H1 (cell line): ENCODE results near the gene SBF2. TPM values are rescaled to one million over a fixed set of nuclear protein-coding genes. Genes with fewer than 3 reads are reported as not detected.

ENCODE experiments used
- CTCF ChIA-PET: fragments of 300-600 bp; sonication (Branson Sonifier 250); formaldehyde crosslinking; loops from one replicate; lab custom pipeline; 2021; ENCODE audit not compliant: partially characterized antibody; lab: Charles Lee
- POLR2A ChIA-PET: fragments of 300-600 bp; sonication (Branson Sonifier 250); formaldehyde crosslinking; loops from one replicate; lab custom pipeline; 2021; ENCODE audit warnings: inconsistent platforms; ENCODE audit not compliant: partially characterized antibody; lab: Charles Lee
- DNase-seq, 2 experiments: peaks; one replicate each; pipeline versions ENCODE4 v3.0.0 to v3.0.0-alpha.2; 2010 to 2022; ENCODE audit warnings: low spot score in 2 of 2, low read depth in 1 of 2, mixed read lengths in 1 of 2
- FAIRE-seq: peaks from 2 replicates; lab custom pipeline; 2011; peaks lifted over from hg19 to GRCh38; lab: Jason Lieb, UNC
- H2AFZ ChIP-seq: 2 replicates; pipeline ENCODE4 v1.8.1; 2012; ENCODE audit warnings: low read length, inconsistent platforms
- H2AK5ac ChIP-seq: 2 replicates; pipeline ENCODE4 v1.6.1; 2013; ENCODE audit warnings: low read depth, low read length
- H2BK120ac ChIP-seq: replicated peaks from 2 replicates; pipeline ENCODE3; 2013; ENCODE audit warnings: low read depth, low read length, inconsistent platforms
- H2BK12ac ChIP-seq: 2 replicates; pipeline ENCODE4 v1.6.1; 2013; ENCODE audit warnings: low read depth, low read length
- H2BK15ac ChIP-seq: 2 replicates; pipeline ENCODE4 v1.6.1; 2013; ENCODE audit warnings: low read length
- H2BK20ac ChIP-seq: 2 replicates; pipeline ENCODE4 v1.6.1; 2013; ENCODE audit warnings: low read length
- H2BK5ac ChIP-seq: 2 replicates; pipeline ENCODE4 v1.6.1; 2013; ENCODE audit warnings: low read depth, low read length
- H3K14ac ChIP-seq: 2 replicates; pipeline ENCODE4 v1.6.1; 2013; ENCODE audit warnings: inconsistent platforms; ENCODE audit not compliant: insufficient read length
- H3K18ac ChIP-seq: 2 replicates; pipeline ENCODE4 v1.6.1; 2013; ENCODE audit warnings: low read length; ENCODE audit errors: extremely low read depth
- H3K23ac ChIP-seq: 2 replicates; pipeline ENCODE4 v1.6.1; 2013; ENCODE audit warnings: inconsistent platforms; ENCODE audit not compliant: insufficient read length
- H3K23me2 ChIP-seq: 2 replicates; pipeline ENCODE4 v1.6.1; 2013; ENCODE audit warnings: low read depth, low read length
- H3K27ac ChIP-seq: 2 replicates; pipeline ENCODE4 v1.6.1; 2011; ENCODE audit warnings: low read depth, low read length, inconsistent platforms
- H3K27me3 ChIP-seq, 4 experiments: replicated peaks in 1 of 4; 1 replicate in 1 of 4; 2 replicates in 3 of 4; pipeline versions ENCODE4 v1.6.1 to v1.8.1; 2011 to 2013; ENCODE audit warnings: low read length in 3 of 4, mild to moderate bottlenecking in 3 of 4, inconsistent platforms in 2 of 4, mixed read lengths in 2 of 4, moderate library complexity in 1 of 4; ENCODE audit not compliant: control insufficient read depth in 3 of 4, insufficient read depth in 3 of 4; ENCODE audit errors: extremely low read depth in 1 of 4
- H3K36me3 ChIP-seq, 4 experiments: 2 replicates each; pipeline versions ENCODE4 v1.6.1 to v1.8.1; 2011 to 2013; ENCODE audit warnings: mild to moderate bottlenecking in 4 of 4, low read length in 3 of 4, moderate library complexity in 2 of 4, control low read depth in 1 of 4, inconsistent platforms in 1 of 4; ENCODE audit not compliant: insufficient read depth in 4 of 4, control insufficient read depth in 2 of 4
- H3K4ac ChIP-seq: replicated peaks from 2 replicates; pipeline ENCODE3; 2013; ENCODE audit warnings: low read length, low read depth, mixed read lengths, inconsistent platforms; ENCODE audit not compliant: insufficient read length
- H3K4me1 ChIP-seq, 4 experiments: replicated peaks in 1 of 4; 1 replicate in 1 of 4; 2 replicates in 3 of 4; pipeline versions ENCODE4 v1.6.1 to v1.8.1; 2011 to 2013; ENCODE audit warnings: low read length in 3 of 4, inconsistent platforms in 2 of 4, mixed read lengths in 1 of 4; ENCODE audit not compliant: insufficient read depth in 4 of 4, control insufficient read depth in 3 of 4
- H3K4me2 ChIP-seq, 2 experiments: 2 replicates each; pipeline versions ENCODE4 v1.6.1 to v1.8.1; 2011 to 2013; ENCODE audit warnings: low read depth in 2 of 2, low read length in 2 of 2, control low read depth in 1 of 2, inconsistent platforms in 1 of 2, mild to moderate bottlenecking in 1 of 2; ENCODE audit not compliant: insufficient read depth in 1 of 2
- H3K4me3 ChIP-seq, 4 experiments: fragments of 200-600, 300-600 bp in 1 of 4; sonication (generic), shearing (Covaris generic), sonication (Bioruptor Twin) in 1 of 4; 2 replicates each; pipeline versions ENCODE4 v1.5.1 to v1.8.1; 2011 to 2016; ENCODE audit warnings: low read length in 4 of 4, low read depth in 3 of 4, control low read depth in 2 of 4, inconsistent platforms in 2 of 4, mild to moderate bottlenecking in 2 of 4, mixed read lengths in 1 of 4, moderate library complexity in 1 of 4; ENCODE audit not compliant: insufficient read depth in 2 of 4; ENCODE audit errors: extremely low read depth in 1 of 4
- H3K56ac ChIP-seq: replicated peaks from 2 replicates; pipeline ENCODE3; 2013; ENCODE audit warnings: low read depth, mild to moderate bottlenecking, mixed read lengths, low read length, inconsistent platforms; ENCODE audit not compliant: insufficient read length
- H3K79me1 ChIP-seq: 2 replicates; pipeline ENCODE4 v1.6.1; 2013; ENCODE audit warnings: low read depth, low read length, control low read depth
- H3K79me2 ChIP-seq, 2 experiments: 2 replicates each; pipeline versions ENCODE4 v1.6.1 to v1.8.1; 2012 to 2013; ENCODE audit warnings: low read length in 2 of 2, mild to moderate bottlenecking in 2 of 2, inconsistent platforms in 1 of 2; ENCODE audit not compliant: insufficient read depth in 2 of 2, control insufficient read depth in 1 of 2
- H3K9ac ChIP-seq, 4 experiments: replicated peaks in 1 of 4; 1 replicate in 1 of 4; 2 replicates in 3 of 4; pipeline versions ENCODE4 v1.6.1 to v1.8.1; 2011 to 2013; ENCODE audit warnings: low read depth in 3 of 4, low read length in 3 of 4, control low read depth in 2 of 4, mild to moderate bottlenecking in 2 of 4, moderate library complexity in 2 of 4, inconsistent platforms in 1 of 4; ENCODE audit errors: extremely low read depth in 1 of 4
- H3K9me3 ChIP-seq, 2 experiments: 2 replicates each; pipeline versions ENCODE4 v1.6.1 to v1.8.1; 2012 to 2013; ENCODE audit warnings: mild to moderate bottlenecking in 2 of 2, moderate library complexity in 2 of 2, control low read depth in 1 of 2, inconsistent platforms in 1 of 2, low read depth in 1 of 2, low read length in 1 of 2, mixed read lengths in 1 of 2; ENCODE audit not compliant: insufficient read depth in 2 of 2
- H4K20me1 ChIP-seq, 2 experiments: replicated peaks in 1 of 2; 2 replicates each; pipeline versions ENCODE3 to v1.8.1; 2011 to 2013; ENCODE audit warnings: inconsistent platforms in 2 of 2, low read length in 2 of 2, mild to moderate bottlenecking in 1 of 2; ENCODE audit not compliant: insufficient read depth in 2 of 2, control insufficient read depth in 1 of 2
- H4K5ac ChIP-seq: 2 replicates; pipeline ENCODE4 v1.6.1; 2013; ENCODE audit warnings: low read length, low read depth, mixed read lengths, inconsistent platforms; ENCODE audit not compliant: insufficient read length
- H4K8ac ChIP-seq: 2 replicates; pipeline ENCODE4 v1.8.0; 2013; ENCODE audit warnings: mild to moderate bottlenecking, moderate library complexity, low read length, inconsistent platforms; ENCODE audit not compliant: insufficient read depth; ENCODE audit errors: extremely low read depth
- H4K91ac ChIP-seq: replicated peaks from 2 replicates; pipeline ENCODE3; 2013; ENCODE audit warnings: low read length, mixed read lengths, inconsistent platforms; ENCODE audit not compliant: insufficient read length
- CHD1 ChIP-seq: IDR thresholded peaks from 2 replicates; pipeline ENCODE4 v1.6.1; 2012; ENCODE audit warnings: low read depth, low read length, improper control_type of control experiment
- CTBP2 ChIP-seq: IDR thresholded peaks from 2 replicates; pipeline ENCODE4 v1.7.0; 2011; ENCODE audit warnings: borderline replicate concordance, mild to moderate bottlenecking, moderate library complexity, mixed read lengths, low read length; ENCODE audit not compliant: insufficient read depth, insufficient read length
- CTCF ChIP-seq, 3 experiments: IDR thresholded peaks; 1 replicate in 2 of 3; 2 replicates in 1 of 3; pipeline versions ENCODE4 v1.5.1 to v1.6.1; 2011; ENCODE audit warnings: low read length in 3 of 3, mild to moderate bottlenecking in 3 of 3, inconsistent platforms in 2 of 3, low read depth in 1 of 3, moderate library complexity in 1 of 3; ENCODE audit not compliant: insufficient read depth in 1 of 3; ENCODE audit errors: control extremely low read depth in 1 of 3
- HDAC6 ChIP-seq: IDR thresholded peaks from one replicate; pipeline ENCODE4 v1.7.1; 2012; ENCODE audit warnings: low read depth, mild to moderate bottlenecking, inconsistent platforms, low read length, moderate library complexity
- KDM1A ChIP-seq: fragments of 200-600, 300-600 bp; sonication (generic); IDR thresholded peaks from 2 replicates; pipeline ENCODE4 v1.7.1; 2016; ENCODE audit warnings: mild to moderate bottlenecking, low read length, borderline replicate concordance
- POLR2AphosphoS5 ChIP-seq: IDR thresholded peaks from 2 replicates; pipeline ENCODE4 v1.6.1; 2011; ENCODE audit warnings: low read depth, low read length
- SIRT6 ChIP-seq: IDR thresholded peaks from one replicate; pipeline ENCODE4 v1.7.1; 2012; ENCODE audit warnings: low read length, inconsistent platforms
- SP2 ChIP-seq: IDR thresholded peaks from 2 replicates; pipeline ENCODE4 v1.6.1; 2012; ENCODE audit warnings: mild to moderate bottlenecking, low read length, inconsistent platforms
- SP4 ChIP-seq: IDR thresholded peaks from 2 replicates; pipeline ENCODE4 v1.6.1; 2012; ENCODE audit warnings: low read length, inconsistent platforms
- TAF1 ChIP-seq: IDR thresholded peaks from 2 replicates; pipeline ENCODE4 v1.6.1; 2011; ENCODE audit warnings: mild to moderate bottlenecking, low read depth, low read length
- TBP ChIP-seq: IDR thresholded peaks from 2 replicates; pipeline ENCODE4 v1.6.1; 2011; ENCODE audit warnings: low read depth, low read length, improper control_type of control experiment
- TCF12 ChIP-seq: IDR thresholded peaks from 2 replicates; pipeline ENCODE4 v1.6.1; 2011; ENCODE audit warnings: low read depth, mild to moderate bottlenecking, low read length
- TEAD4 ChIP-seq: IDR thresholded peaks from 2 replicates; pipeline ENCODE4 v1.6.1; 2012; ENCODE audit warnings: low read depth, low read length, inconsistent platforms, mixed read lengths
- WGBS, 2 experiments: shearing (Covaris generic) in 1 of 2; methylation state at CpG; one replicate each; pipeline versions ENCODE4 v1.1.6 to v1.1.7; 2013 to 2015; ENCODE audit warnings: low lambda C conversion rate in 2 of 2, mixed read lengths in 2 of 2, inconsistent platforms in 1 of 2, low coverage in 1 of 2, missing lambda C conversion rate in 1 of 2; ENCODE audit not compliant: insufficient replicate concordance in 2 of 2, insufficient coverage in 1 of 2, insufficient read length in 1 of 2; ENCODE audit errors: extremely low coverage in 1 of 2, missing lambda C conversion rate in 1 of 2; 5-methylcytosine and 5-hydroxymethylcytosine counted together
- polyA plus RNA-seq, 7 experiments: library from polyadenylated mRNA; depleted of rRNA in 3 of 7; stranded (reverse) in 5 of 7; unstranded in 2 of 7; fragments of >200 nt in 5 of 7; fragments of 200-250 nt in 2 of 7; gene quantifications; 1 replicate in 5 of 7; 2 replicates in 1 of 7; 4 replicates in 1 of 7; pipeline versions ENCODE4 v1.2.1 to v1.2.3, GENCODE V29; 2011 to 2013; ENCODE audit warnings: missing spikeins in 2 of 7, mixed read lengths in 2 of 7
- total RNA-seq: library from RNA; stranded (reverse); fragmentation: NEBNext Ultra II Directional; extraction: Animal tissue kit (Norgen Biotek cat#: 25700); gene quantifications from 2 replicates; pipeline ENCODE4 v1.2.1, GENCODE V29; 2021

The SBF2 gene
- total and polyA plus RNA-seq, 2 of the 8 experiments (the other 6 are each of a cell fraction or from before 2014, with no cell fraction given) = 36.7 to 50.5 TPM

DNA sequence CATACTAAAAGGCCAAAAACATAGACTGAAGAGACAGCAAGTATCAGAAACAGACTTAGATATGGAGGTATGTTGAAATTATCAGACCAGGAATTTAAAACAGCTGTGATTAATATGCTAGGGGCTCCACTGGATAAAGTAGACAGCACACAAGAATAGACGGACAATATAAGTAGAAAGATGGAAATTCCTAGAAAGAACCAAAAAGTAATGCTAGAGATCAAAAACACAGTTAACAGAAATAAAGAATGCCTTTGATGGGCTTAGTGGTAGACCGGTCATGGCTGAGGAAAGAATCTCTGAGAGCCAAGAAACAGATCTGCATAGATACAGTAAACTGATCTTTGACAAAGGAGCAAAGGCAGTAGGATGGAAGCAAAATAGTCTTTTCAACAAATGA, 380.0 kb downstream of the SBF2 start:
- no peaks in the 10 kb centered on the region for H3K27me3 ChIP-seq
- H4K8ac ChIP-seq = no peak overlapping the region
- no peak overlapping the region for H3K23ac ChIP-seq
- H3K18ac ChIP-seq = no peak overlapping the region
- no peak for DNase-seq
- H2AFZ ChIP-seq = no peak overlapping the region
- no peak overlapping the region for H2BK120ac ChIP-seq
- H4K5ac ChIP-seq = no peak overlapping the region
- no peak overlapping the region for H2BK5ac ChIP-seq
- H3K23me2 ChIP-seq = no peaks in the 10 kb centered on the region
- no peaks in the 10 kb centered on the region for H3K4me1 ChIP-seq
- no peak overlapping the region for H2BK12ac ChIP-seq
- H3K14ac ChIP-seq = no peak overlapping the region
- H2BK15ac ChIP-seq = no peak overlapping the region
- no peak overlapping the region for H3K9ac ChIP-seq
- H3K56ac ChIP-seq = no peak overlapping the region
- H3K79me1 ChIP-seq = no peaks in the 10 kb centered on the region
- 74% methylated on average over 2 of the region's 2 CpGs; no CpG with 5 or more reads in 1 of the 2 experiments for WGBS, 2 experiments
- ChIA-PET CTCF (interaction anchor here (1.6 kb wide), 1 partner anchor 9 kb away, joined by 4 read pairs; no protein-coding TSS in a partner anchor), POLR2A (no interaction called here)
- no peaks in the 10 kb centered on the region for H3K9me3 ChIP-seq
- no peak overlapping the region for H3K4me2 ChIP-seq
- no peak overlapping the region for H4K91ac ChIP-seq
- H2AK5ac ChIP-seq = no peak overlapping the region
- no peaks in the 10 kb centered on the region for H3K36me3 ChIP-seq
- H3K4me3 ChIP-seq = no peak overlapping the region
- H2BK20ac ChIP-seq = no peak overlapping the region
- no peak overlapping the region for H3K4ac ChIP-seq
- no peaks in the 10 kb centered on the region for H3K79me2 ChIP-seq
- H4K20me1 ChIP-seq = no peaks in the 10 kb centered on the region
- no peak for FAIRE-seq
- no peak overlapping the region for H3K27ac ChIP-seq
- TF ChIP-seq TAF1 = no peak
- TF ChIP-seq TEAD4 = no peak
- no peak for TF ChIP-seq SIRT6
- no peak for TF ChIP-seq HDAC6
- TF ChIP-seq CTCF (IDR thresholded peaks at IDR 0.05; ENCODE audit: control extremely low read depth in 1 of 3, insufficient read depth in 1 of 3, low read depth in 1 of 3, low read length in 3 of 3) = no peak
- TF ChIP-seq SP4 = no peak
- no peak for TF ChIP-seq CHD1
- no peak for TF ChIP-seq SP2
- TF ChIP-seq TBP = no peak
- no peak for TF ChIP-seq CTBP2
- no peak for TF ChIP-seq KDM1A
- no peak for TF ChIP-seq POLR2AphosphoS5
- TF ChIP-seq TCF12 = no peak
